B cell (primary cell): ENCODE data around the gene PCLO.

Experiments used
- EZH2 ChIP-seq: IDR thresholded peaks from 2 replicates; pipeline ENCODE4 v1.6.1; 2012; ENCODE audit warnings: borderline replicate concordance, low read depth, mild to moderate bottlenecking, moderate library complexity, low read length; ENCODE audit not compliant: insufficient read depth, poor library complexity, severe bottlenecking
- TF ChIP-seq, protein P1 (sequence below): fragments of 200-600 bp; IDR thresholded peaks from one replicate; pipeline ENCODE4 v1.8.0; 2022; ENCODE audit warnings: antibody characterized with exemption, mild to moderate bottlenecking

DNA sequence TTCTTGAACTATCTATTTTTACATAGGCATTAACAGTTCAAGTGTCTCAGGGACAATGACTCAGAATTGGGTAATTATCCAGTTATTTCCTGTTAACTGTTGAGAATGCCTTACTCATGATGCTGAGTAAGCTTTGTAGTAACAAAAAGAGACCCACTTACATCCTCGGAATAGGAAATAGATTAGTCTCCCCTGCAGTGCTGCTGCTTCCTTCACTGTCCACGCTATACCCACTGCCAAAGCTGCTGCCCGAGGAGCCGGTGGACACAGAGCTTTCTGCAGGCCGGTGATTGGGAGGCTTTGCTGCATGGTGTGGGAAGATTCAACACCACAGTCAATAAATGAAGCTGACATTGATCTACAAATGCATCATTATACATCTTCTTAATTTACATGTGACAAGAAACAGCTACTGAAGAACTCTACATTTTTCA, 357.1 kb downstream of the PCLO start:
- TF ChIP-seq EZH2 = no peak
- TF ChIP-seq, protein P1, sequence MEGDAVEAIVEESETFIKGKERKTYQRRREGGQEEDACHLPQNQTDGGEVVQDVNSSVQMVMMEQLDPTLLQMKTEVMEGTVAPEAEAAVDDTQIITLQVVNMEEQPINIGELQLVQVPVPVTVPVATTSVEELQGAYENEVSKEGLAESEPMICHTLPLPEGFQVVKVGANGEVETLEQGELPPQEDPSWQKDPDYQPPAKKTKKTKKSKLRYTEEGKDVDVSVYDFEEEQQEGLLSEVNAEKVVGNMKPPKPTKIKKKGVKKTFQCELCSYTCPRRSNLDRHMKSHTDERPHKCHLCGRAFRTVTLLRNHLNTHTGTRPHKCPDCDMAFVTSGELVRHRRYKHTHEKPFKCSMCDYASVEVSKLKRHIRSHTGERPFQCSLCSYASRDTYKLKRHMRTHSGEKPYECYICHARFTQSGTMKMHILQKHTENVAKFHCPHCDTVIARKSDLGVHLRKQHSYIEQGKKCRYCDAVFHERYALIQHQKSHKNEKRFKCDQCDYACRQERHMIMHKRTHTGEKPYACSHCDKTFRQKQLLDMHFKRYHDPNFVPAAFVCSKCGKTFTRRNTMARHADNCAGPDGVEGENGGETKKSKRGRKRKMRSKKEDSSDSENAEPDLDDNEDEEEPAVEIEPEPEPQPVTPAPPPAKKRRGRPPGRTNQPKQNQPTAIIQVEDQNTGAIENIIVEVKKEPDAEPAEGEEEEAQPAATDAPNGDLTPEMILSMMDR = no peak
